ENCODE measurements around the gene NME7. TPM values are rescaled to one million over a fixed set of nuclear protein-coding genes. Genes with fewer than 3 reads are reported as not detected.
A peak's percentile ranks its signal among the peaks of the same experiment; 100 is the strongest.

NME7 gene
- total and polyA plus RNA-seq, 2 experiments from 2014 or later, result 22.3 to 35.3 TPM

- Histone ChIP-seq H3K4me1 (ENCODE audit: insufficient read depth) (peaks cover 23% of the 10 kb centered on the region), H3F3A (ENCODE audit: insufficient read depth) (no peaks in the 10 kb centered on the region; the same call in 1 of the 2 replicates), H4K20me1 (ENCODE audit: insufficient read depth) (no peaks in the 10 kb centered on the region), H3K79me2 (ENCODE audit: insufficient read depth) (peaks cover 30% of the 10 kb centered on the region), H3K9ac (no peak overlapping the region), H3K9me2 (ENCODE audit: insufficient read depth) (no peaks in the 10 kb centered on the region), H3K4me2 (ENCODE audit: unreplicated experiment) (no peak overlapping the region), H2AFZ (no peak overlapping the region), H3K36me3 (ENCODE audit: low read depth) (no peaks in the 10 kb centered on the region), H3K4me3 (no peak overlapping the region), H3K27me3 (replicated peaks; ENCODE audit: insufficient read depth) (0 out of 2 replicates have a peak, but pooled peaks cover 4% of the 10 kb centered on the region), H3K9me3 (ENCODE audit: low read depth) (no peaks in the 10 kb centered on the region), H3K27ac (no peak overlapping the region)
- no peak for DNase-seq
- in situ Hi-C loops (cut with MboI), result loop anchor here (25.0 kb wide), 1 partner anchor 668 kb away; no protein-coding TSS in a partner anchor
- 49 to 59% methylated on average over 6 of the region's 6 CpGs for WGBS, 2 experiments (ENCODE audit: low coverage in 1 of 2, low lambda C conversion rate in 2 of 2, missing lambda C conversion rate in 2 of 2)
- TF ChIP-seq EZH2 (IDR thresholded peaks at IDR 0.05; ENCODE audit: insufficient read depth, poor library complexity, severe bottlenecking) (no peak), EZH2phosphoT487 (IDR thresholded peaks at IDR 0.05; ENCODE audit: insufficient read depth, low read depth) (no peak)
Measured at GRCh38 chr1:169105087-169105433, 262.5 kb downstream of the NME7 start.

- peaks cover 14% of the 10 kb centered on the region for H3K79me2 ChIP-seq (ENCODE audit: insufficient read depth)
- no peak for DNase-seq
- 45 to 49% methylated on average over 6 of the region's 6 CpGs for WGBS, 2 experiments (ENCODE audit: low coverage in 1 of 2, low lambda C conversion rate in 2 of 2, missing lambda C conversion rate in 2 of 2)
- H3F3A ChIP-seq (ENCODE audit: insufficient read depth), result no peaks in the 10 kb centered on the region; the same call in 1 of the 2 replicates
- no peaks in the 10 kb centered on the region for H3K9me3 ChIP-seq (ENCODE audit: low read depth)
- H4K20me1 ChIP-seq (ENCODE audit: insufficient read depth), result no peaks in the 10 kb centered on the region
- no peak for TF ChIP-seq EZH2 (IDR thresholded peaks at IDR 0.05; ENCODE audit: insufficient read depth, poor library complexity, severe bottlenecking)
- no peak for TF ChIP-seq EZH2phosphoT487 (IDR thresholded peaks at IDR 0.05; ENCODE audit: insufficient read depth, low read depth)
- 0 out of 2 replicates have a peak, but pooled peaks cover 4% of the 10 kb centered on the region for H3K27me3 ChIP-seq (replicated peaks; ENCODE audit: insufficient read depth)
- no peaks in the 10 kb centered on the region for H3K9me2 ChIP-seq (ENCODE audit: insufficient read depth)
- no peak overlapping the region for H3K9ac ChIP-seq
- in situ Hi-C loops (cut with MboI), result loop anchor here (25.0 kb wide), 1 partner anchor 666 kb away; no protein-coding TSS in a partner anchor
- no peak overlapping the region for H3K4me3 ChIP-seq
- H3K4me1 ChIP-seq (ENCODE audit: insufficient read depth), result peaks cover 15% of the 10 kb centered on the region
- H3K36me3 ChIP-seq (ENCODE audit: low read depth), result no peaks in the 10 kb centered on the region
- no peak overlapping the region for H2AFZ ChIP-seq
- no peak overlapping the region for H3K27ac ChIP-seq
- no peak overlapping the region for H3K4me2 ChIP-seq (ENCODE audit: unreplicated experiment)
Measured at GRCh38 chr1:169103480-169103893, 264.1 kb downstream of the NME7 start.

- no peaks in the 10 kb centered on the region for H3K9me2 ChIP-seq (ENCODE audit: insufficient read depth)
- 0 out of 2 replicates have a peak, but pooled peaks cover 4% of the 10 kb centered on the region for H3K27me3 ChIP-seq (replicated peaks; ENCODE audit: insufficient read depth)
- no peak overlapping the region for H3K9ac ChIP-seq
- peaks cover 9% of the 10 kb centered on the region for H3K79me2 ChIP-seq (ENCODE audit: insufficient read depth)
- H3K36me3 ChIP-seq (ENCODE audit: low read depth), result no peaks in the 10 kb centered on the region
- H3K4me3 ChIP-seq, result no peak overlapping the region
- no peak overlapping the region for H2AFZ ChIP-seq
- TF ChIP-seq EZH2 (IDR thresholded peaks at IDR 0.05; ENCODE audit: insufficient read depth, poor library complexity, severe bottlenecking), result no peak
- TF ChIP-seq EZH2phosphoT487 (IDR thresholded peaks at IDR 0.05; ENCODE audit: insufficient read depth, low read depth), result no peak
- no peak overlapping the region for H3K27ac ChIP-seq
- 59 to 65% methylated on average over 5 of the region's 5 CpGs for WGBS, 2 experiments (ENCODE audit: low coverage in 1 of 2, low lambda C conversion rate in 2 of 2, missing lambda C conversion rate in 2 of 2)
- no peaks in the 10 kb centered on the region; the same call in 1 of the 2 replicates for H3F3A ChIP-seq (ENCODE audit: insufficient read depth)
- H4K20me1 ChIP-seq (ENCODE audit: insufficient read depth), result no peaks in the 10 kb centered on the region
- H3K9me3 ChIP-seq (ENCODE audit: low read depth), result no peaks in the 10 kb centered on the region
- peak overlapping the region; percentile 28 for H3K4me2 ChIP-seq (ENCODE audit: unreplicated experiment)
- DNase-seq, result no peak
- in situ Hi-C loops (cut with MboI), result loop anchor here (25.0 kb wide), 1 partner anchor 666 kb away; no protein-coding TSS in a partner anchor
- H3K4me1 ChIP-seq (ENCODE audit: insufficient read depth), result peaks cover 12% of the 10 kb centered on the region
Measured at GRCh38 chr1:169103002-169103401, 264.6 kb downstream of the NME7 start.

GRCh38 chr1:169102567-169102966, 265.0 kb downstream of the NME7 start:
- no peaks in the 10 kb centered on the region for H3K36me3 ChIP-seq (ENCODE audit: low read depth)
- no peaks in the 10 kb centered on the region for H4K20me1 ChIP-seq (ENCODE audit: insufficient read depth)
- 9 to 21% methylated on average over 4 of the region's 4 CpGs for WGBS, 2 experiments (ENCODE audit: low coverage in 1 of 2, low lambda C conversion rate in 2 of 2, missing lambda C conversion rate in 2 of 2)
- H3K9me3 ChIP-seq (ENCODE audit: low read depth), result no peaks in the 10 kb centered on the region
- H3K9me2 ChIP-seq (ENCODE audit: insufficient read depth), result no peaks in the 10 kb centered on the region
- H3K4me1 ChIP-seq (ENCODE audit: insufficient read depth), result peaks cover 7% of the 10 kb centered on the region
- 0 out of 2 replicates have a peak, but pooled peaks cover 4% of the 10 kb centered on the region for H3K27me3 ChIP-seq (replicated peaks; ENCODE audit: insufficient read depth)
- no peak overlapping the region for H3K9ac ChIP-seq
- peaks cover 5% of the 10 kb centered on the region; the same call in 1 of the 2 replicates for H3K79me2 ChIP-seq (ENCODE audit: insufficient read depth)
- in situ Hi-C loops (cut with MboI), result loop anchor here (25.0 kb wide), 1 partner anchor 665 kb away; no protein-coding TSS in a partner anchor
- no peak overlapping the region for H3K4me3 ChIP-seq
- no peak overlapping the region for H2AFZ ChIP-seq
- no peaks in the 10 kb centered on the region; the same call in 1 of the 2 replicates for H3F3A ChIP-seq (ENCODE audit: insufficient read depth)
- no peak overlapping the region for H3K27ac ChIP-seq
- H3K4me2 ChIP-seq (ENCODE audit: unreplicated experiment), result peak overlapping the region; percentile 28
- peak; percentile 81 for DNase-seq
- TF ChIP-seq EZH2phosphoT487 (IDR thresholded peaks at IDR 0.05; ENCODE audit: insufficient read depth, low read depth), result no peak
- no peak for TF ChIP-seq EZH2 (IDR thresholded peaks at IDR 0.05; ENCODE audit: insufficient read depth, poor library complexity, severe bottlenecking)
